SH-SY5Y (cell line): ENCODE data around the gene LONRF2.

Experiments used
- GATA2 ChIP-seq: IDR thresholded peaks from 2 replicates; pipeline ENCODE4 v1.6.1; 2011; ENCODE audit warnings: mild to moderate bottlenecking, low read depth, low read length
- GATA3 ChIP-seq: IDR thresholded peaks from 2 replicates; pipeline ENCODE4 v1.6.1; 2011; ENCODE audit warnings: low read depth, mild to moderate bottlenecking, low read length, moderate library complexity

DNA sequence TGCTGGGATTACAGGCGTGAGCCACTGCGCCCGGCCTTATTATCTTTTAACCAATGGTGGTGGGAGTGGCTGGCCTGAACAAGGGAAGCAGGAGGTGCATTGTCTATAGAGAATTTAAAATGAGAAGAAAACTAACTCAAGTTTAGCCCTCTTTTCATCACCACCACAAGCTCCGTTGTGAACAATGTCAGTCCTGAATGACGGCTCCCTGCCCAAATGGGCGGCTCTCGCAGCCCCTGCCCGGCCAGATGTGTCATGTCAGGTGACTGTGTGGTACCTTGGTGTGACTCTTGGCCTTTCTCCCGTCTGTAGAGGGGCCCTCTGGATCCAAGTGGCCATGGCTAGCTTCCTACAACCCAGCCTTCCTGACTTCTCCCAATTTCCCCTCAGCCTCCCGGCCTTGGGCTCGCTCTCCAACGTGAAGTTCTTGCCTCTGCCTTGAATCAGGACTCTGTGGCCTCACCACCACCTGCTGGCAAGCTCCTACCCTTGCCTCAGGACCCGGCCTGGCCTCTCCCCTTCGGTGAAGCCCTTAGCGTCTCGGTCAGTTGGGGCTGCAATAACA lies 67.6 kb downstream of the LONRF2 start:
- TF ChIP-seq GATA3: no peak
- no peak for TF ChIP-seq GATA2
